Neuron (in vitro differentiated cells): ENCODE results near the gene GABRB3.

ENCODE experiments used
- H2AFZ ChIP-seq: one replicate; pipeline ENCODE4 v1.6.1; 2013; ENCODE audit warnings: low read depth, mild to moderate bottlenecking, inconsistent platforms, low read length, moderate library complexity
- H3K27me3 ChIP-seq: one replicate; pipeline ENCODE4 v1.6.1; 2013; ENCODE audit warnings: low read length; ENCODE audit not compliant: insufficient read depth
- H3K36me3 ChIP-seq: one replicate; pipeline ENCODE4 v1.6.1; 2013; ENCODE audit warnings: low read length; ENCODE audit not compliant: insufficient read depth
- H3K4me1 ChIP-seq: one replicate; pipeline ENCODE4 v1.6.1; 2013; ENCODE audit warnings: low read length; ENCODE audit not compliant: insufficient read depth
- H3K4me3 ChIP-seq: 2 replicates; pipeline ENCODE4 v1.5.1; 2013; ENCODE audit warnings: mild to moderate bottlenecking, low read length, moderate library complexity
- H3K9me3 ChIP-seq: one replicate; pipeline ENCODE4 v1.6.1; 2013; ENCODE audit warnings: low read length

GABRB3 gene

DNA sequence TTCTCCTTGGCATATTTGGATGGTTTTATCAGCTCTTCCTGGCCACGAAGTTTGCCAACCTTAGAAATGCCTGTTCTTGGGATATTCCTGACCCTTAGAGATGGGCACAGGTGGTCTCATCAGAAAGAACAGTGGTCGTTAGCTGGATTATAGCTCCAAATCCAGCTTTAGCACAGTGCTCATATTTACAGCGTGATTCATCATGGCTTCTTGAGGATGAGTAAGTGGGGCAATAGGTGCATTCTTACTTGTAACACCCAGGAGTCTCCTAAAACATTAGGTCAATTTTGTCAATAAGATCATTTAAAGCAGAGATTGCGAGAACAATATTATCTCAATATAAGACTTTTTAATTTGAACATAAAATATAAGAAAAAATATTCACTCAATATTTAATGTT, 191.9 kb downstream of the GABRB3 start:
- Histone ChIP-seq H3K27me3 (no peaks in the 10 kb centered on the region), H3K36me3 (no peaks in the 10 kb centered on the region), H2AFZ (no peak overlapping the region), H3K4me3 (no peak overlapping the region), H3K4me1 (no peaks in the 10 kb centered on the region), H3K9me3 (no peaks in the 10 kb centered on the region)

DNA sequence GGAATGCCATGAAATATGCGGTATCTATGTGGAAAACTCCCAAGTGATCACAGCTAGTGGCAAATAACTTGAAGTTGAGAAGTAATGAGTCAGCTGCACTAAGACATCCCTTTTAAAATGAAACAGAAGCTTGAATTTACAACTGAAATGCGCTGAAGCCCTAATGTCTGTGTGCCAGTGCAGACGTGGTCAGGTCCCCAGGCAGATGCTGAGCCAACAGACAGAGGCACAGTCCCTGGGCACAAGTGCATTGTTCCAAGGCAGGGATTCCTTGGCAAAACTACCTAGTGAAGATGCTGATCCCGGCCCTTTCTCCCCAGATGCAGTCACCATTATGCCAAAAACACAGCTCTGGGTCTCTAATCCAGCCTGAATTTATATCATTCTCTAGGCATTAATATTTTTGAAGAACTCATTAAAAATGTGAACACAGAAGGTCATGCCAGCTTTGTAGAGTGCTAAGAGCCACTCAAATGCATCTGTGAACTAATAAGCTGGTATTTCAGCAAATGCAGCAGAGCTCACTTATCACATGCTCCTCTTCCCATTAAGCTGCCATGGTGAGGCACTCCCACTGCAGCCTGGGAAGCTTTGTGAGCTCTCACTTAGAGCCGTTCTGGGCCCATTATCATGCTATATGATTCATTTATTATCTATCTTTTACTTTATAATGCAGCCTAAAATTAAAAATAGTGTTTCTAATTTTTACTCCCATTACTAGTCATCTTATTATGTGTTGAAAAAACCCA, 200.1 kb downstream of the GABRB3 start:
- Histone ChIP-seq H3K36me3 (no peaks in the 10 kb centered on the region), H3K4me3 (no peak overlapping the region), H3K9me3 (no peaks in the 10 kb centered on the region), H3K27me3 (no peaks in the 10 kb centered on the region), H3K4me1 (no peaks in the 10 kb centered on the region), H2AFZ (no peak overlapping the region)

DNA sequence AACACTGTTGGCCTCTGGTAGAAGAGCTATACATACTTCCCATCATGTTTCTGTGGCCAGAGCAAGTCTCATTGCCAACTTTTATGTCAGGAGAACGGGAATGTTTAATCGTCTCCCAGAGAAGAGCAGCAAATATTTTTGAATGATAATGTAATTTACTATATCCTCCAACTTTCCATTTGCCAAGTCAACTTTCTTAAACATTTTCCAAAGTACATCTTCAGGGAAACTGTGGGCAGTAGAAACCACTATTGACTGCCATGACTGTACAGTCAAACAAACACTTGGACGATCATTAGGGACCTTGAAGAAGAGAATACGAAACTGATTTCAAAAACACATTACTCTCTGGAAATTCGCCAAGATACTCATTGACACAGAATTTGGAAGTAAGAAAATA, 201.5 kb downstream of the GABRB3 start:
- no peaks in the 10 kb centered on the region for H3K27me3 ChIP-seq
- no peak overlapping the region for H3K4me3 ChIP-seq
- no peaks in the 10 kb centered on the region for H3K9me3 ChIP-seq
- no peaks in the 10 kb centered on the region for H3K36me3 ChIP-seq
- H3K4me1 ChIP-seq, result no peaks in the 10 kb centered on the region
- no peak overlapping the region for H2AFZ ChIP-seq

DNA sequence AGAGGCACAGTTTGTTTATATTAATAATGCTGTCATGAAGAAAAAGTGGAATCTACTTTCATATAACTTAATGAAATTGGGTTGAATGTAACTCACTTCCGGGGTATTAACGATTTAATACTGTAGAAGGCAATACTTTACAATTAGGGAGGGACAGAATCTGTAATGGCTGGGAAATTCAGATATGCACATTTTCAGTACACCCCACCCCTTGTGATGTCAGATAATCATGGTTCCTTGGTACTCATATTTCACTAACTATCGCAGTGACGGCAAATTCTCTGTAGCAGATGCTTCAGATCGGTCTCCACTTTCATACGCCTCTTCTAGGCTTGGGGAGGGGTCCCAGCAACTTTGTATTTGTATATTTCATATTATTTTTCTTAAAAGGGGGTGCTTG, 207.3 kb downstream of the GABRB3 start:
- H3K4me1 ChIP-seq, result no peaks in the 10 kb centered on the region
- H3K9me3 ChIP-seq, result no peaks in the 10 kb centered on the region
- H2AFZ ChIP-seq, result no peak overlapping the region
- H3K4me3 ChIP-seq, result no peak overlapping the region
- H3K36me3 ChIP-seq, result no peaks in the 10 kb centered on the region
- no peaks in the 10 kb centered on the region for H3K27me3 ChIP-seq

DNA sequence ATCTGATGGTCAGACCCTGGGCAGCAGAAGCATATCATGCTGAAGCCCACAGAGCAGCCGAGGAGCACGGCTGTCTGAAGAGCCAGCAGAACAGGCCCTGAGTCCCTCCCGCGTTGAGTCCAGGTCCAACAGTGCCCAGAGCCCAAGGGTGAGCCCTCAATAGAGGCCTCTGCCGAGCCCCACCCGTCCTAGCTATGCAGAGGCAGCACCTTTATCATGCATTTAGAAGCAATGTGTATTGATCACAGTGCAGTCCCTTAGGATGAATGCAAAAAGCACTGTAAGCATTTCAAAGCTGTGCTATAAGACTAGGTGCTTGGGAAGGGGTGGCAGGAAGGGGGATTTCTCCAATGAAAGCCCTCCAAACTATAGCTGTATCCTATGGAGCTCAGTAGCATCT, 208.5 kb downstream of the GABRB3 start:
- H3K9me3 ChIP-seq, result no peaks in the 10 kb centered on the region
- H3K4me3 ChIP-seq, result no peak overlapping the region
- H3K27me3 ChIP-seq, result no peaks in the 10 kb centered on the region
- H2AFZ ChIP-seq, result no peak overlapping the region
- H3K36me3 ChIP-seq, result no peaks in the 10 kb centered on the region
- H3K4me1 ChIP-seq, result no peaks in the 10 kb centered on the region

DNA sequence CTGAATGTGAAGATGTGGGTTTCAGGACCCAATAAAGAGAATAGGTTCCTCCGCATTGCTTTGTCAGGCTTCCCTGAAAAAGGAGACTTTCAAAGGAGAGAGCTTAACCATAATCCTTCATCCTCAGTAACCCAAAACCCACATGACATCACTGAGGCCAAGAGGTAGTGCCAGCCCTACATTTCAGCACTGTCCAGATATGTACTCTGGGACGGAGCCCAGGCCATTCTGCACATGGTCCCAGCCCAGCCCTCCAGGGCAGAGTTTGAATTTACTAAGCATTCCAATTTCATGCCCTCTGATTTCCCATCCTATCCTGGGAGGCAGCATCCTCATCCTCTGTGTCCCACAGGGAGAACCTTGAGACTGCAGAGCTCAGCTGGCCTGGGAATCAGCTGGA, 210.5 kb downstream of the GABRB3 start:
- no peaks in the 10 kb centered on the region for H3K36me3 ChIP-seq
- H2AFZ ChIP-seq, result no peak overlapping the region
- no peaks in the 10 kb centered on the region for H3K9me3 ChIP-seq
- H3K4me3 ChIP-seq, result no peak overlapping the region
- H3K27me3 ChIP-seq, result no peaks in the 10 kb centered on the region
- no peaks in the 10 kb centered on the region for H3K4me1 ChIP-seq

DNA sequence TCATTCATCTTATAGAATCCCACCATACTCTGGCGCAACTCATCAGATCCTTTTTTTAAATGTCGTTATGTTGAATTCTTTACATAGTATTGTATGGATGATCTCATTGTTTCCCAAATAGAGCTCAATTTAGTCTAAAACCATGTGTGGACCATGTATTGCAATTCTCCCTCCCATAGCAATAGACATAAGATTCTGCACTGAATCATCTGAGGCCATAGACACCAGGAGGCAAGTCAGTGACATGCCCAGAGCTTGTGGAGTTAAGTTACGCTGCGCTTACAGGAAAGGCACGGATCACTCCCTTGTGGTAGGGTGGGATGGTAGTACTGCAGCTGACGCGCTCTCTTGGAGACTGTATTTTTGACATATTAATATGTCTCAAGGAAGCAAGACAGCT, 211.0 kb downstream of the GABRB3 start:
- H3K4me3 ChIP-seq, result no peak overlapping the region
- no peaks in the 10 kb centered on the region for H3K4me1 ChIP-seq
- no peak overlapping the region for H2AFZ ChIP-seq
- H3K27me3 ChIP-seq, result no peaks in the 10 kb centered on the region
- H3K36me3 ChIP-seq, result no peaks in the 10 kb centered on the region
- no peaks in the 10 kb centered on the region for H3K9me3 ChIP-seq

DNA sequence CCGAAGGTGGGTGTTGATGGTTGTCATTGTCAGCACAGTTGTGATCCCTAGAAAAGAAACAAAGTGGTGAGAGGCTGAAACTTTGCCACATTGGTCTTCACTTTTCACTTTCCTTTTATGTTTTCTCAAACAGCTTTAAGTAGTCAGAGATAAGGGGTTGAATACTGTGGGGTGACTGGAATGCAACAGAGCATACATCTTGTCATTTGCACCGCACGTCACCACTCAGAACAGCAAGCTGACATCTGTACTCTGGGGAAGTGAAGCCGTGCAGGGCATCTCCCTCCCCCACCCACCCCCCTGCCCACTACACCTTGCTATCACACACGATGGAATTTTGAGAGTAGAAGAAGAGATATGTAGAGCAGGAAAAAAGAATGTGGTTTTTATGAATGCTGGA, 211.7 kb downstream of the GABRB3 start:
- Histone ChIP-seq H3K4me3 (no peak overlapping the region), H3K9me3 (no peaks in the 10 kb centered on the region), H3K4me1 (no peaks in the 10 kb centered on the region), H2AFZ (no peak overlapping the region), H3K27me3 (no peaks in the 10 kb centered on the region), H3K36me3 (no peaks in the 10 kb centered on the region)

DNA sequence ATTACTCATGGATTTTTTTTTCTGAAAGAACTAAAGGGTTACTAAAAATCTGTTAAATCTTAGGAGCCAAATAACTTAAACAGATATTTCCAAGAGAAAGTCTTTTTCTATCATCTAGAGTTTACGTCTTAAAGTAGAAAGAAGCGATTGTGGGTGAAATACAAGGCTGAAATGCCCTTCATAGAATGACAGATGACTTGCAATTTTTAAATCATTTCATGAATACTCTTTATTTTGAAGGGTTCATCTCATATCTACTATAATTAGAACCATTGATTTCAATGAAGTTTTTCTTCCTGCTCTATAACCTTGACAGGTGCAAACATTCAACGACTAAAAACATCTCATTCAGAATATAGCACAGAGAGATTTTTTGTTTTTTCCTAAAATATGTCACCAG, 217.0 kb downstream of the GABRB3 start:
- H2AFZ ChIP-seq, result no peak overlapping the region
- H3K27me3 ChIP-seq, result no peaks in the 10 kb centered on the region
- H3K4me3 ChIP-seq, result no peak overlapping the region
- H3K36me3 ChIP-seq, result no peaks in the 10 kb centered on the region
- no peaks in the 10 kb centered on the region for H3K4me1 ChIP-seq
- H3K9me3 ChIP-seq, result no peaks in the 10 kb centered on the region

DNA sequence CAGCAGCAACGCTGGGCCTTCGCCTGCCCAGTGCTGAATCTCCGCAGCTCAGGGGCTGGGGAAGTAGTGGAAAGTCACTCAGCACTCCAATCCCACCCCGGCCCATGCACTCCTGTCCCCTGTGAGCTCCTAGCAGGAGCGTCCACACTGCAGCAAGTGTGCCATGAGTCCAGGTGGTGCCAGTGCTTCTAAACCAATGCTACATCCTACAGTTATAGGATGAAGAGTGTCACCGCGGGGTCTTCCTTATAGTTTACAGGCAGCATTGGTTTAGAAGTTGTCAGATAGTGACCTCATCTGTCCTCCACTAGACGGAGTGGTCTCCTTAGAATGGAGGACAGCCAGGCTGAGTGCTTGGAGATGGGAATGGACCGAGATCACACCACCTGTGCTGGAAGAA, 221.4 kb downstream of the GABRB3 start:
- H2AFZ ChIP-seq, result no peak overlapping the region
- H3K4me1 ChIP-seq, result no peaks in the 10 kb centered on the region
- no peaks in the 10 kb centered on the region for H3K27me3 ChIP-seq
- H3K4me3 ChIP-seq, result no peak overlapping the region
- no peaks in the 10 kb centered on the region for H3K9me3 ChIP-seq
- H3K36me3 ChIP-seq, result no peaks in the 10 kb centered on the region

DNA sequence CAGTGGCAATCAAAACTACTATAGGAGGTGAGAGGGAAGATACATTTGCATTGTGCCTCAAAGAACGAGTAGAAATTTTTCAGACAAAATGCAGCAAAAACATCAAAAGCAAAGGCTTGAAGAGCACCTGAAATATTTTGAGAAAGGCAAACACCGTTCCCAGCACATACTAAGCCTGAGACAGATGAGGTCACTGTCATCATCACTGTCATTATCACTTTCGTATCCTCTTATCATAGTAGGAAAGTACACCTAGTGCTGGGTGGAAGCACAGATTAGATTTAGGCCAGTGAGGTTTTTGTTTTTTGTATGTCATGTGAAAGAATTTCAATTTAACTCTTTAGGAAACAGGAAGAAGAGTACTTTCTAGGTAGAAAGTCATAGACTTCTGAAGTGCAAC, 222.0 kb downstream of the GABRB3 start:
- no peaks in the 10 kb centered on the region for H3K9me3 ChIP-seq
- no peaks in the 10 kb centered on the region for H3K36me3 ChIP-seq
- H3K4me1 ChIP-seq, result no peaks in the 10 kb centered on the region
- no peak overlapping the region for H2AFZ ChIP-seq
- H3K27me3 ChIP-seq, result no peaks in the 10 kb centered on the region
- no peak overlapping the region for H3K4me3 ChIP-seq

DNA sequence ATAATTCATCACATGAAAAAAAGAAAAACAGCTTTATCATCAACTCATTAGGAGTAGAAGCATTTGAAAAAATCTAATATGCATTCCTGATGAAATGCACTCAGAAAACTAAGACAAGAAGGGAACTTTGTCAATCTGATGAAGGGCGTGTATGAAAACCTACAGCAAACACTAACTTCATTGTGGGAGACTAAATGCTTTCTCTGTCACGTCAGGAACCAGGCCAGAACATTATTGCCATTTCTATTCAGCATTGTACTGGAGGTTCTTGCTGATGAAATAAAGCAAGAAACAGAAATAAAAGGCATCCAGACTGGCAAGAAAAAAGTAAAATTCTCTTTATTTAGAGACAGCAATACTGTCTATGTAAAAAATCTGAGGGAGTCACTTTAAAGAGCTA, 235.2 kb downstream of the GABRB3 start:
- H3K36me3 ChIP-seq, result no peaks in the 10 kb centered on the region
- no peaks in the 10 kb centered on the region for H3K27me3 ChIP-seq
- no peaks in the 10 kb centered on the region for H3K9me3 ChIP-seq
- no peak overlapping the region for H2AFZ ChIP-seq
- H3K4me1 ChIP-seq, result no peaks in the 10 kb centered on the region
- H3K4me3 ChIP-seq, result no peak overlapping the region

DNA sequence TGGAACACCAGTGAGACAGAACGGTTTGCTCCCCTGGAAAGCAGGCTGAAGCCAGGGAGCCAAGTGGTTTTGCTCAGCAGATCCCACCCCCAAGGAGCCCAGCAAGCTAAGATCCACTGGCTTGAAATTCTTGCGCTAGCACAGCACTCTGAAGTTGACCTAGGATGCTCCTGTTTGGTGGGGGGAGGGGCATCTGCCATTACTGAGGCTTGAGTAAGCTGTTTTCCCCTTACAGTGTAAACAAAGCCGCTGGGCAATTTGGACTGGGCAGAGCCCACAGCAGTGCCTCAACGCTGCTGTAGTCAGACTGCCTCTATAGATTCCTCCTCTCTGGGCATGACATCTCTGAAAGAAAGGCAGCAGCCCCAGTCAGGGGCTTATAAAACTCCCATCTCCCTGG, 241.4 kb downstream of the GABRB3 start:
- H3K9me3 ChIP-seq, result no peaks in the 10 kb centered on the region
- no peak overlapping the region for H2AFZ ChIP-seq
- H3K36me3 ChIP-seq, result no peaks in the 10 kb centered on the region
- H3K4me1 ChIP-seq, result no peaks in the 10 kb centered on the region
- no peak overlapping the region for H3K4me3 ChIP-seq
- H3K27me3 ChIP-seq, result no peaks in the 10 kb centered on the region

DNA sequence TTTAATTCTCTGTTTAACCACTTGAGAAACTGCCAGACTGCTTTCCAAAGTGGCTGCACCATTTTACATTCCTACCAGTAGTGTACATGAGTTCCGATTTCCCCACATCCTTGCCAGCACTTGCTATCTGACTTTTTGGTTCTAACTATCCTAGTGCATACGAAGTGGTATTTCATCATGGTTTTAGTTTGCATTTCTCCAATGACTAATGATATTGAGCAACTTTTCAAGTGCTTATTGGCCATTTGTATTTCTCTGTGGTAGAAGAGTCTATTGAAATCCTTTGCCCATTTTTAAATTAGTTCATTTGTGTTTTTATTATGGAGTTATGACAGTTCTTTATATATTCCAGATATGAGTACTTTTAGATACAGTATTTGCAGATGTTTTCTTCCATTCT, 247.8 kb downstream of the GABRB3 start:
- no peaks in the 10 kb centered on the region for H3K27me3 ChIP-seq
- no peak overlapping the region for H2AFZ ChIP-seq
- no peak overlapping the region for H3K4me3 ChIP-seq
- H3K36me3 ChIP-seq, result no peaks in the 10 kb centered on the region
- H3K4me1 ChIP-seq, result no peaks in the 10 kb centered on the region
- H3K9me3 ChIP-seq, result no peaks in the 10 kb centered on the region
